ENCODE data around the gene MORN1. TPM values are rescaled to one million over a fixed set of nuclear protein-coding genes. Genes with fewer than 3 reads are reported as not detected.
A peak's percentile ranks its signal among the peaks of the same experiment; 100 is the strongest.

The MORN1 gene
- total and polyA plus RNA-seq, 9 of the 15 experiments (the other 6 are each of a cell fraction or from before 2014, with no cell fraction given) = 0.24 to 9.3 (median 4.2) TPM

DNA sequence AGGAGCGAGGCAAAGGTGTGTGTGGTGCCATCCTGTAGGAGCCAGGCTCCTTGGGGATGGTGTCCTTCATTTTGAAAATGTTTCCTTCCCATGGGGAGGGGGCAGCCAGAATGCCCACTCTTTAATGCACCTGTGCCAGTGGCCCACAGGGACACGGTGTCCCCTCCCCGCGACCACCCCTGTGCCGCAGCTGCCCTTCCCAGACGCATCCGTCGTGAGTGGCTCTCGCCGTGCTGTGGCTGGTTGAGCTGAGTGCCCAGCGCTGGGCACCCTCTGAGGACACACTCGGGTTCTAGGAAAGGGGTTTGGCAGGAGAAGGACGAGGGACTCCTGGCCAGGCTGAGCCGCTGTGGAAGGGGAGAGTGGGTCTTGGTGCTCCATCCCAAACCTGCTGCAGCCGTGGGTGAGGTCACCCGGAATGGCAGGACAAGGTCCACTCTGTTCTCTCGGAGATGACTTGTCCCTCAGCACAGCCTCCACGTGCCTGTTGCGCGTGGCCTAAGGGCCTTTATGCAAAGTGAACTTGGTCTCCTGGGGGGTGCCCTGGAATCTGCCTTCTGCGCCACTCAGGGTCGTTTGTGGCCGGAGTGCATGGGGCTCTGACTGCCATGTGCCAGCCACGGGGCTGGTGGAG is 88.9 kb downstream of the MORN1 start:
- intact Hi-C loops (cut with micrococcal nuclease) = no loop called here

GRCh38 chr1:2301607-2302291 is 89.6 kb downstream of the MORN1 start:
- 94% methylated on average over 17 of the region's 17 CpGs for WGBS (ENCODE audit: insufficient coverage, low coverage, missing lambda C conversion rate)

More for the DNA sequence above, 88.9 kb downstream of the MORN1 start:
- Histone ChIP-seq H3K4me2 (ENCODE audit: insufficient read depth, low read length) (no peak overlapping the region), H3K9me3 (replicated peaks; ENCODE audit: control insufficient read depth, insufficient read depth, low read depth, low read length) (no peaks in the 10 kb centered on the region), H3K36me3 (ENCODE audit: control insufficient read depth, insufficient read depth, low read length) (peaks cover 48% of the 10 kb centered on the region; the same call in 2 of the 3 replicates), H2AFZ (ENCODE audit: low read depth, low read length) (no peak overlapping the region), H3K79me2 (ENCODE audit: control insufficient read depth, insufficient read depth, low read length) (peaks cover 51% of the 10 kb centered on the region), H3K27me3 (ENCODE audit: control insufficient read depth in 2 of 2, insufficient read depth in 2 of 2, low read length in 2 of 2) (no peaks in the 10 kb centered on the region), H3K4me3 (no peak overlapping the region), H3K27ac (ENCODE audit: extremely low read depth, low read depth, low read length) (no peak overlapping the region), H4K20me1 (replicated peaks; ENCODE audit: control insufficient read depth, insufficient read depth, low read length) (peaks cover 17% of the 10 kb centered on the region), H3K9ac (ENCODE audit: insufficient read depth in 1 of 2, low read depth in 2 of 2, low read length in 2 of 2) (no peak overlapping the region; a peak in 1 of 4 replicates), H3K9me1 (ENCODE audit: control insufficient read depth, insufficient read depth, low read length) (no peaks in the 10 kb centered on the region), H3K4me1 (replicated peaks in 1 of 2; ENCODE audit: control insufficient read depth in 2 of 2, insufficient read depth in 2 of 2, low read length in 2 of 2) (peaks cover 0 to 73% of the 10 kb centered on the region in 2 experiments; a peak in 2 of 5 replicates)
- CTCF ChIA-PET (ENCODE audit: low intra/inter-chr PET ratio) = no interaction called here
- no TSS peak for BruUV-seq (replicated peaks)
- FAIRE-seq (no peak), ATAC-seq (no peak), DNase-seq (ENCODE audit: extremely low read depth in 1 of 4, low spot score in 3 of 4) (no peak)
- TF ChIP-seq ZNF707 (CRISPR knock-in tag; conservative IDR thresholded peaks at IDR 0.05) (no peak), NCOA4 (IDR thresholded peaks at IDR 0.05; ENCODE audit: partially characterized antibody) (no peak), TGIF2 (CRISPR knock-in tag; IDR thresholded peaks at IDR 0.05) (no peak), SMC3 (conservative IDR thresholded peaks at IDR 0.05; ENCODE audit: insufficient read depth, low read depth, low read length) (no peak), ZKSCAN3 (CRISPR knock-in tag; IDR thresholded peaks at IDR 0.05) (no peak), PHB (CRISPR knock-in tag; IDR thresholded peaks at IDR 0.05) (no peak), CHD2 (IDR thresholded peaks at IDR 0.05; ENCODE audit: low read depth, low read length) (no peak), FOXP1 (CRISPR knock-in tag; IDR thresholded peaks at IDR 0.05) (no peak)
- whole genome bisulfite sequencing (ENCODE audit: insufficient coverage, low coverage, missing lambda C conversion rate) = 93% methylated on average over 24 of the region's 24 CpGs
- in situ Hi-C loops (cut with MboI) = no loop called here
- POLR2A ChIA-PET = no interaction called here

More at GRCh38 chr1:2301607-2302291, 89.6 kb downstream of the MORN1 start:
- ATAC-seq (no peak), FAIRE-seq (no peak), DNase-seq (ENCODE audit: extremely low read depth in 1 of 4, low spot score in 3 of 4) (no peak)
- no peak overlapping the region for H3K4me2 ChIP-seq (ENCODE audit: insufficient read depth, low read length)
- peaks cover 19% of the 10 kb centered on the region for H4K20me1 ChIP-seq (replicated peaks; ENCODE audit: control insufficient read depth, insufficient read depth, low read length)
- no peaks in the 10 kb centered on the region for H3K9me3 ChIP-seq (replicated peaks; ENCODE audit: control insufficient read depth, insufficient read depth, low read depth, low read length)
- TF ChIP-seq, protein P1, sequence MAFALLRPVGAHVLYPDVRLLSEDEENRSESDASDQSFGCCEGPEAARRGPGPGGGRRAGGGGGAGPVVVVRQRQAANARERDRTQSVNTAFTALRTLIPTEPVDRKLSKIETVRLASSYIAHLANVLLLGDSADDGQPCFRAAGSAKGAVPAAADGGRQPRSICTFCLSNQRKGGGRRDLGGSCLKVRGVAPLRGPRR (CRISPR knock-in tag; IDR thresholded peaks at IDR 0.05) = no peak
- TF ChIP-seq POLR2G (IDR thresholded peaks at IDR 0.05; ENCODE audit: low read depth, low read length) = 0 out of 2 replicates have a peak, but pooled peaks have one; percentile 11
- H3K9ac ChIP-seq (ENCODE audit: insufficient read depth in 1 of 2, low read depth in 2 of 2, low read length in 2 of 2) = peak overlapping the region in 1 of 2 experiments; percentile 48; a peak in 1 of 4 replicates
- H3K9me1 ChIP-seq (ENCODE audit: control insufficient read depth, insufficient read depth, low read length) = no peaks in the 10 kb centered on the region
- peaks cover 0 to 75% of the 10 kb centered on the region in 2 experiments; a peak in 2 of 5 replicates for H3K4me1 ChIP-seq (replicated peaks in 1 of 2; ENCODE audit: control insufficient read depth in 2 of 2, insufficient read depth in 2 of 2, low read length in 2 of 2)
- peaks cover 57% of the 10 kb centered on the region for H3K79me2 ChIP-seq (ENCODE audit: control insufficient read depth, insufficient read depth, low read length)
- BruUV-seq (replicated peaks) = no TSS peak
- ChIA-PET POLR2A (no interaction called here), CTCF (ENCODE audit: low intra/inter-chr PET ratio) (no interaction called here)
- H3K36me3 ChIP-seq (ENCODE audit: control insufficient read depth, insufficient read depth, low read length) = peaks cover 42% of the 10 kb centered on the region; the same call in 2 of the 3 replicates
- H3K27ac ChIP-seq (ENCODE audit: extremely low read depth, low read depth, low read length) = no peak overlapping the region
- no peaks in the 10 kb centered on the region for H3K27me3 ChIP-seq (ENCODE audit: control insufficient read depth in 2 of 2, insufficient read depth in 2 of 2, low read length in 2 of 2)
- in situ Hi-C loops (cut with MboI) (no loop called here), intact Hi-C loops (cut with micrococcal nuclease) (no loop called here)
- no peak overlapping the region for H2AFZ ChIP-seq (ENCODE audit: low read depth, low read length)
- H3K4me3 ChIP-seq = no peak overlapping the region

All from K562 (cell line).